Epithelial cell of proximal tubule (primary cell): ENCODE measurements around the gene AKR7A2. TPM values are rescaled to one million over a fixed set of nuclear protein-coding genes. Genes with fewer than 3 reads are reported as not detected.

Experiments
- DNase-seq: peaks from one replicate; pipeline ENCODE4 v3.0.0-alpha.2; 2011; ENCODE audit warnings: low read depth
- H3K4me3 ChIP-seq: 2 replicates; pipeline ENCODE4 v1.5.1; 2011; ENCODE audit warnings: low read depth, mild to moderate bottlenecking, low read length
- CTCF ChIP-seq: conservative IDR thresholded peaks from 2 replicates; pipeline ENCODE4 v1.5.1; 2012; ENCODE audit warnings: low read depth, mild to moderate bottlenecking, low read length
- total RNA-seq: library from RNA; depleted of rRNA; stranded (reverse); fragments of >200 nt; gene quantifications from 2 replicates; pipeline ENCODE4 v1.2.3, GENCODE V29; 2015

AKR7A2 gene
- total RNA-seq, 1 donor from 2014 or later, result 92.4 TPM

GRCh38 chr1:19321071-19321470, 9.1 kb upstream of the AKR7A2 start:
- DNase-seq, result no peak
- no peak for TF ChIP-seq CTCF
- no peak overlapping the region for H3K4me3 ChIP-seq

GRCh38 chr1:19319196-19319595, 7.3 kb upstream of the AKR7A2 start:
- no peak overlapping the region for H3K4me3 ChIP-seq
- no peak for DNase-seq
- no peak for TF ChIP-seq CTCF

GRCh38 chr1:19317126-19317910, 5.4 kb upstream of the AKR7A2 start:
- no peak overlapping the region for H3K4me3 ChIP-seq
- DNase-seq, result no peak
- TF ChIP-seq CTCF, result no peak

GRCh38 chr1:19315378-19316198, 3.6 kb upstream of the AKR7A2 start:
- TF ChIP-seq CTCF, result no peak
- no peak overlapping the region for H3K4me3 ChIP-seq
- no peak for DNase-seq

GRCh38 chr1:19313961-19314882, 2.3 kb upstream of the AKR7A2 start:
- H3K4me3 ChIP-seq, result no peak overlapping the region
- no peak for DNase-seq
- no peak for TF ChIP-seq CTCF

GRCh38 chr1:19313636-19313959, 1.7 kb upstream of the AKR7A2 start:
- peak overlapping the region; percentile 85 for H3K4me3 ChIP-seq
- TF ChIP-seq CTCF, result no peak
- no peak for DNase-seq
